Suprapubic skin (tissue), 4 donors: ENCODE data around the gene GON4L.

Experiments used
- EP300 ChIP-seq: sonication (generic); formaldehyde crosslinking; IDR thresholded peaks from one replicate; pipeline ENCODE4 v1.6.1; 2017; ENCODE audit warnings: antibody characterized with exemption
- POLR2A ChIP-seq, 2 donors: fragments of 450-650 bp; IDR thresholded peaks; one replicate each; pipeline ENCODE4 v1.6.1; 2017; ENCODE audit warnings: antibody characterized with exemption in 2 of 2, mild to moderate bottlenecking in 2 of 2, moderate library complexity in 2 of 2
- POLR2AphosphoS5 ChIP-seq, 3 donors: sonication (generic); formaldehyde crosslinking; IDR thresholded peaks; one replicate each; pipeline ENCODE4 v1.6.1; 2017; ENCODE audit warnings: antibody characterized with exemption in 3 of 3
- TF ChIP-seq, protein P1 (sequence below), 2 donors: fragments of 200-600 bp in 1 of 2; fragments of 450-650 bp in 1 of 2; sonication (generic) in 1 of 2; IDR thresholded peaks; one replicate each; pipeline ENCODE4 v1.5.1; 2016 to 2019; ENCODE audit warnings: antibody characterized with exemption in 2 of 2, mild to moderate bottlenecking in 1 of 2, moderate library complexity in 1 of 2

DNA sequence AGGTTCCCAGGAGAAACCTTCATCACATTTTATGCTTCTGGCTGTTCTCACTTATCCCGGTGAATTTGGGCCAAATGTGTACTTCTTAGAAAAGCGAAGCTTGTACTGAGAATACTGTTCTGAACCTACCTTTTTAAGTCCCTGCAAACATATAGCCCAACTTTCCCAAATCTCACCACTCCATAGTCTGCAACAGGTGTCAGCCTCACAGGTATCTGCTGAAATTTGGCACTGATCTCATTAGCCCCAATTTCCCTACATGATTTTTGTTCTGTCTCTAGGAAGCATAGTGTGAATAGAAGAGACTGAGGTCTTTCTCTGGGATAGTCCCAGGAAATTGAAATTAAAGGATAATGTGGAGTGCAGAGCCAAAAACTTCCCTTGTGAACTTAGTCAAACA lies 42.7 kb upstream of the GON4L start:
- no peak for TF ChIP-seq POLR2AphosphoS5 (IDR thresholded peaks at IDR 0.05)
- TF ChIP-seq, protein P1, sequence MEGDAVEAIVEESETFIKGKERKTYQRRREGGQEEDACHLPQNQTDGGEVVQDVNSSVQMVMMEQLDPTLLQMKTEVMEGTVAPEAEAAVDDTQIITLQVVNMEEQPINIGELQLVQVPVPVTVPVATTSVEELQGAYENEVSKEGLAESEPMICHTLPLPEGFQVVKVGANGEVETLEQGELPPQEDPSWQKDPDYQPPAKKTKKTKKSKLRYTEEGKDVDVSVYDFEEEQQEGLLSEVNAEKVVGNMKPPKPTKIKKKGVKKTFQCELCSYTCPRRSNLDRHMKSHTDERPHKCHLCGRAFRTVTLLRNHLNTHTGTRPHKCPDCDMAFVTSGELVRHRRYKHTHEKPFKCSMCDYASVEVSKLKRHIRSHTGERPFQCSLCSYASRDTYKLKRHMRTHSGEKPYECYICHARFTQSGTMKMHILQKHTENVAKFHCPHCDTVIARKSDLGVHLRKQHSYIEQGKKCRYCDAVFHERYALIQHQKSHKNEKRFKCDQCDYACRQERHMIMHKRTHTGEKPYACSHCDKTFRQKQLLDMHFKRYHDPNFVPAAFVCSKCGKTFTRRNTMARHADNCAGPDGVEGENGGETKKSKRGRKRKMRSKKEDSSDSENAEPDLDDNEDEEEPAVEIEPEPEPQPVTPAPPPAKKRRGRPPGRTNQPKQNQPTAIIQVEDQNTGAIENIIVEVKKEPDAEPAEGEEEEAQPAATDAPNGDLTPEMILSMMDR (IDR thresholded peaks at IDR 0.05), result no peak
- no peak for TF ChIP-seq EP300
- no peak for TF ChIP-seq POLR2A (IDR thresholded peaks at IDR 0.05)
